HK-2 (cell line): ENCODE results near the gene WDR64.

Experiments used
- DNase-seq: peaks from one replicate; pipeline ENCODE4 v3.0.0-alpha.2; 2018; ENCODE audit not compliant: unreplicated experiment

WDR64 gene

DNA sequence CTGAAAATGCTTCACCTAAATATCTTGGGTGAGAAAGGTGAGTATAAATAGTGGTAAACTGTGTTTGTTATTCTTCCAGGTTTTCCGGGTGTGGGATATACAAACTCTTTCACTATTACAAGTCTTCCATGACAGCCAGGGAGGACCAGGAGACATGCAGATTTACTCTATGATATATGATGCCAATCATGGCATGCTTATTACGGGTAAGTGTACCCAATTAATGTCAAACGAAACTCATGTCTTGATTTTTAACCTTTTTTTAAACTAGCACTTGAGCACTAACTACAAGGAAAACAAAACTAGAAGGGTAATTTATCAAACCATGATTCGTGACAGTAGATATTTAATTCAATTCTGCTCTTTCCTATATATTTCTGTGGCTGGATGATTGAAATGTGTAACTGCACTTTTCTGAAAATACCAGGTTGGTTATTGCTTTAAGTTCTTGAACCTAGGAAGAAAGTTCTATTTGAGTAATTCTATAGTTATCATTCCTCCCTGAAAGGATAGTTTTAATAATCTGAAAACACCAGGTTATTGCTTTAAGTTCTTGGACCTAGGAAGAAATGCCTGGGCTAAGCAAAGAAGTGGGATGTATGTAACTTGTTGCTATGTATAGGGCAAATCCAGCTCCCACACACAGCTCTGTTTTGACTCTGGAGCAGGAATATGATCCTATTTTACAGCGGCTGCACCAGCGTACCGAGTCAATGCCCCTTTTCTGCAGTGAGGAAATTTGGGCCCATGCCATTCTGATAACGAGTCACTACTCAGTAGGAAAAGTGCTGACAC lies 86.4 kb downstream of the WDR64 start:
- no peak for DNase-seq

- DNase-seq = no peak
These were observed 90.0 kb downstream of the WDR64 start for GRCh38 chr1:241742084-241742483.

- DNase-seq = no peak
These were observed 92.5 kb downstream of the WDR64 start for GRCh38 chr1:241744591-241744990.

DNA sequence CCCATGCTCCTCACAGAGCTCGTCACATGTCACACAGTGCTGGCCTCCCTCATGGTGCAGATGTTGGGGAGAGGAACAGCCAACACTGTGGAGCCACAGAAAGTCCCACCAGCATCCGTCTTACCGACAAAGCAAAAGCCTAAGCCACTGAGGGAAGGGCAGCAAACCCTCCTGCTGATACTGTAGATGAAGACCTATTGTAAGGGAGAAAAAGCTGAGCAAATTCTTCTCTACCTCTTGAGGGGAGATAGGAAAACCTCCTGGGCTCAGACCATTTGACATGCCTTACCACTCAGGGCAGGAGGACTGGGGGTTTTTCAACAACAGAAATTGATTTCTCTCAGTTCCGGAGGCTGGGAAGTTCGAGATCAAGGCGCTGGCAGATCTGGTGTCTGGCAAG lies 95.9 kb downstream of the WDR64 start:
- DNase-seq = no peak

GRCh38 chr1:241749041-241749944 lies 97.2 kb downstream of the WDR64 start:
- DNase-seq = no peak

DNA sequence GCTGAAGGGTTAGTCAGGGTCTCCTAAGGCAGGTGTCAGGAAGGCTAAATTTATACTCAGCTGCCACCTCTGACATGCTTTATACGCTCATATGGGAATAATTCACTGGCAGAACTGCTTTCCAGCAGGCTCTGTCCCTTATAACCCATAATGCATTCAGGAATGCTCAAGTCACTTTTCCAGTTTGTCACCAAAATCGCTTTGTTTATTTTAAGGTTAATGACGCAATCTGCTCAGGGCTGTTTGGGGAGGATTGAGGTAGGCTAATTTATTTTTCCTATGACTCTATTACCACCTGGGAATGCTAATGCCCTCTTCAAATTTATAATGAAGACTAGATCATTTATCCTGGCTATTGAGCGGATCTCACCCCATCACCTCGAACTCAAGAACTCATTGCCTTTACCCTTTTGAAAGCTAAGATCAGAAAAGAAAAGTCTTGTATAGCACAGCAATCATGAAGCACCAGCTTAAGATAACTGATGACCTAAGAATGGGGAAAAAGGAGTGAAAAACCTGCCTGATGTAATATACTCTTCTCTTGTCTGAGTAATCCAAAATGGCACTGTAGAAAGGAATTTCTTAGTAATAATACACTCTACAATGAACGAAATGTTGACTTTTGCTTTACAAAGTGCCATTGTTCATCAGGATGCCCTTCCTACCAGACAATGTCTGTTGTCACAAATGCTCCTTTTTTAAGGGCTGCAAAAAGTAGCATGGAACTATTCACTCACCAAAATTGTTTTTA lies 98.0 kb downstream of the WDR64 start:
- no peak for DNase-seq

GRCh38 chr1:241751524-241751923 lies 99.4 kb downstream of the WDR64 start:
- no peak for DNase-seq

- no peak for DNase-seq
These were observed 110.7 kb downstream of the WDR64 start for GRCh38 chr1:241762713-241763339.

DNA sequence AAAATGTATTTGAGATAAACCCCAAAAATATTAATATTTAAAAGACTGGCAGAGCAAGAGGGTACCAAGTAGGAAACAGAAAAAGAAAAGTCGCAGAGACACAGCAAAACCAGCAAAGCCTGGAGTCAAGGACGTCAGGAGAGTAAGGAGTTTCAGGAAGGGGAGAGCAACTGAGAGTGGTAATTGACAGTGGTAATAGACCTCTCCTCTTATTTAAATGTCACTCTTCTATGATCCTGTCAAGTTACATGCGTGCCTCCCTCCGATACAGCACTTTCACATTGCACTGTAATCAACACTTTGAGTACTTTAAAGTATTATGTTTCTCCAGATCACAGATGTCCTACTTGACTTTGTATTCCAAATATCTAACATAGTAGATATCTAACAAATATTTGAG lies 113.3 kb downstream of the WDR64 start:
- no peak for DNase-seq

DNA sequence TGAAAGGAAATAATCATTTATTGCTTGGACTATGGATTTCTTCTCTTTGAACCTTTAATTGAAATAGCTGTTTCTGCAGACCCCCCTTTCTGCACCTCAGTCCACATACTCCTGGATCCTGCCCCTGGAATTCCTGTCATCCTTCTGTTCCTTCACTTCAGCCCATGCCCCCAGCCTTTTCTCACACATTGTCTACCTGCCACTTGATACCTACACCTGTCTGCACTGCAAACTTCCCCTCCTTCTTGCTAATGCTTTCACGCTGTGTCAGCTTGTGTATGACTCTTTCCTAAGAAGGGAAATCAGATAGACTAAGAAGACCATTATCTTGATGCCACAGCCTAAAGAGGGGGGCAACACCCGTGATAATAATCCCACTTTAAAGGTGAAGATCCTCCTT lies 115.7 kb downstream of the WDR64 start:
- DNase-seq = no peak

DNA sequence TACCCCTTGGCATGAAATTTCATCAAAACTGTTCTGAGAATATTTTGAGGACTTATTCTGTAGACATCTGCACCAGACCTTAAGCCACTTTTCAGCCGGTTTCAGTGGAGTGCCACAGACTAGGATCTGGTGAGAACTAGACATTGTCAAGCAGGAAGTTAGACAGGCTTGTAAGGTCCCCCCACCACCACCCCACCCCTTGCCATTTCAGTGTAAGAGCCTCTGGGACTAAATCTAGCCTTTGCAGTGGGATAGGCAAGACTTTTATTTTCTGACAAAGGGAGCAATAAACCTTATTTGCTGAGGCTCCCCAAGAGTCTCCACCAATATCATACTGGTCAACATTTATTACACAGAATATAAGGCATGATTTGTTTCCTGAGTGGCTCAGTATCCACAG lies 118.0 kb downstream of the WDR64 start:
- no peak for DNase-seq

GRCh38 chr1:241771117-241771516 lies 119.0 kb downstream of the WDR64 start:
- no peak for DNase-seq

GRCh38 chr1:241772932-241773500 lies 120.9 kb downstream of the WDR64 start:
- no peak for DNase-seq

DNA sequence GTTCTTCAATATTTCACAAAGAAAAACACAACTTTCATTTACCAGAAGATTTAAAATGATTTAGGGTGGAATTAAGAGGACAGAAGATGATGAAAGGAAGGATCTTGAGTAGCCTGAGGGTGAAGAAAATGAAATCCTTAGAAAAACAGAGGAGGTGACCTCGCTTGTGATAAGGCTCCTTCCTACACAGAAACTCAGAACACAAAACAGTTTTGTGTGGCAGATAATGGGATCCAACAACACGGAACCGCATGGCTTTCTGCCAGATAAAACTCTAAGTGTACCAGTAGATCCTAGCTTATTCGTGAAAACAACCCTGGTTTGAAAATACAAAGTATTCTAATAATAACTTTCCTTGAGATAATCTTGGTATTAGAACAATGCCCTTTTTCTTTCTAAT lies 121.9 kb downstream of the WDR64 start:
- DNase-seq = no peak

GRCh38 chr1:241775021-241775420 lies 122.9 kb downstream of the WDR64 start:
- DNase-seq = no peak

GRCh38 chr1:241776911-241777310 lies 124.8 kb downstream of the WDR64 start:
- DNase-seq = no peak

GRCh38 chr1:241778117-241778516 lies 126.0 kb downstream of the WDR64 start:
- no peak for DNase-seq

DNA sequence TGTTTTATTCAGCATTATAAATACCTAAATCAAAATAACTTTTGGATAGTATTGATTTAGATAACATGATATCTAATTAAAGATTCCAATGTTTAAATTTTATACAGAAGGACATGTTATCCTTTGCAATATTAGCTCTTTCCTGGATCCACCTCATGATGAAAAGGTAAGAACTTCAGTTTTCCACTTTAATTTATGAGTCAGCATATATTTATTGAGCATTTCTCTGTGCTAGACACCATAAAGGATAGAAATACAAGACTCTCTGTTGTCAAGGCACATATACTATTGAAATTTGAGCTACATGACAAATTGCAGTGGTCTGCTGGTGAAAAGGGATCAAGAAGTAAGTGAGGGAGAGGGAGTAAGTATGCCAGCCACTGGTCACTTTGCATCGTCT lies 127.8 kb downstream of the WDR64 start:
- DNase-seq = no peak

DNA sequence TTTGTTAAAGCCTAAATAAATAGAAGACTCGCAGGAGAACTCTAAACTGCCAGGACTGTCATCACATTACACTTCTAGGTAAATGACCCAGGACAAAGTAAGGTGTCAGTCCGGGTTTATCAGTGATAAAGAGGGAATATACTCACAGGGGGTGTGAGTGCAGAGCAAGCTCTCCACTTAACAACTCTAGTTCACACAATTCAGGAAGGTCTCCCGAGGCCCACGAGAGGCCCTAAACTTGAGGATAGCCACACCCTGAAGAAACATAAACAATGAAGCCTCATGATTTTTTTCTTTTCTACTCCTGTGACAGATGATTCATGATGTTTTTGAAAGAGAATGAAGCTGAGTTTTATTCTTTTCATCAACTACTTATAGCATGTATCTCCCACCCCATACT lies 130.3 kb downstream of the WDR64 start:
- no peak for DNase-seq

DNA sequence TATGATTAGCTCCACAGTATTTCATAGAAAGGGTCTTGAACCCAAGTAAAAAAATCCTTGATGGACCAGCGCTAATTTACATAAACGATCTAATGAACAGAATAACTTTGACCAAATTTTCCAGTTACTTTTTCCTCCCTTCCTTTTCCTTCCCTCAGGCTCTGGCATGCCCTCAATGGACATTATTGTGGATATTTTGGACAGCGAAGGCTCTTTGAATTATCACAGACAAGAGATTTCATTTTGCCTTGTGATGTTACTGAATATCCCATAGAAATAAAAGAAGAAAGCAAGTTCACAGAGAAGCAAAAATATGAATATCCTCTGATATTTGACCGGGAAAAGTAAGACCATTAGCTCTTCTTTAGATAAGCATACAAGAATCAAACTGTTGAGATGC lies 135.6 kb downstream of the WDR64 start:
- no peak for DNase-seq

- no peak for DNase-seq
These were observed 137.0 kb downstream of the WDR64 start for GRCh38 chr1:241789061-241789460.

DNA sequence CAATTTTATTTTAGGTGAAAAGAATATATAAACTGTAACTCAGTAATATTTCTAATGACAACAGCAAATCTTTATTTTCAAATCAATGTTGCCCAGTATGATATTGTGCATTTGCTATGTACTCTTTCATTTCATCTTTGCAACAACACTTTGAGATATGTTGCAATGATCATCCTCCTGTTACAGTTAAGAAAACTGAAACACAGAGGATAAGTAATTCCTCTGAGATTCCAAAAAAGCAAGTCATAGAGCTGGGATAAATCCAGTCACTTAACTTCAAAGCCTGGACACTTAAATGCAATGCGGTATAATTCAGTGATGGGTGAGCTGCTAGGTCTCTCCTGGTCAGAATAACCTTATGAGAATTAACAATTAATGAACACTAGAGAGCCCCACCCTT lies 147.3 kb downstream of the WDR64 start:
- no peak for DNase-seq
